ENCODE results near the gene CSF1R. TPM values are rescaled to one million over a fixed set of nuclear protein-coding genes. Genes with fewer than 3 reads are reported as not detected.

Gene CSF1R
- total RNA-seq, 1 experiment from 2014 or later: not detected

DNA sequence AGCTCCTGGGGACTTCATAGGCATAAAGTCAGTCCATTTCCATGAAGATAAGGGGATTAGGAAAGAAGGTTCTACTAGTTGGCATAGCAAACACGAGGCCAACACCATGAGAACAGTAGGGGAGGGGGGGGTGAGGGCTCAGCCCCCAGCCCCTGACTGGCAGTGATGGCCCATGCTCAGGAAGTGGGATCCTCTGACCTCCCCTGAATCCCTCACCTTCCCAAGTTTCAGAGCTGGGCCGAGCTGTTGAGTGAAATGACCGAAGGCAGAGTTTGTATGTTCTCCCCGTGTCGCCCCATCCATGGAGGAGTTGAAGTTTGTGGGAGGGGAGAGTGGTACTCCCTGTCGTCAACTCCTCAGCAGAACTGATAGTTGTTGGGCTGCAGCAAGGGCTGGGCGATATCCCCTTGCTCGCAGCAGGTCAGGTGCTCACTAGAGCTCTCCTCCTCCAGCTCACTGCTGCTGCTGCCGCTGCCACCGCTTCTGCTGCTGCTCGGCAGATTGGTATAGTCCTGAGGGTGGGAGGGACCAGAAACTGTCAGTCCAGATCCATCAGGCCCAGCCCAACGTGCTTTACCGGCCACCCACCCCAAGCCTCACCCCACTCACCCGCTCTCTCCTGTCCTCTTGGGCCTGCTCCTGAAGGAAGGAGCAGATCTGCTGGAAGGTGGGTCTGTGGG lies 32.5 kb downstream of the CSF1R start:
- DNase-seq (ENCODE audit: low spot score): no peak
- TF ChIP-seq, protein P1, sequence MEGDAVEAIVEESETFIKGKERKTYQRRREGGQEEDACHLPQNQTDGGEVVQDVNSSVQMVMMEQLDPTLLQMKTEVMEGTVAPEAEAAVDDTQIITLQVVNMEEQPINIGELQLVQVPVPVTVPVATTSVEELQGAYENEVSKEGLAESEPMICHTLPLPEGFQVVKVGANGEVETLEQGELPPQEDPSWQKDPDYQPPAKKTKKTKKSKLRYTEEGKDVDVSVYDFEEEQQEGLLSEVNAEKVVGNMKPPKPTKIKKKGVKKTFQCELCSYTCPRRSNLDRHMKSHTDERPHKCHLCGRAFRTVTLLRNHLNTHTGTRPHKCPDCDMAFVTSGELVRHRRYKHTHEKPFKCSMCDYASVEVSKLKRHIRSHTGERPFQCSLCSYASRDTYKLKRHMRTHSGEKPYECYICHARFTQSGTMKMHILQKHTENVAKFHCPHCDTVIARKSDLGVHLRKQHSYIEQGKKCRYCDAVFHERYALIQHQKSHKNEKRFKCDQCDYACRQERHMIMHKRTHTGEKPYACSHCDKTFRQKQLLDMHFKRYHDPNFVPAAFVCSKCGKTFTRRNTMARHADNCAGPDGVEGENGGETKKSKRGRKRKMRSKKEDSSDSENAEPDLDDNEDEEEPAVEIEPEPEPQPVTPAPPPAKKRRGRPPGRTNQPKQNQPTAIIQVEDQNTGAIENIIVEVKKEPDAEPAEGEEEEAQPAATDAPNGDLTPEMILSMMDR (conservative IDR thresholded peaks at IDR 0.05; ENCODE audit: low read depth, low read length): no peak
- no peak for TF ChIP-seq EZH2 (IDR thresholded peaks at IDR 0.05; ENCODE audit: borderline replicate concordance, low read depth, low read length, poor library complexity, severe bottlenecking)
- Histone ChIP-seq H3K4me1 (ENCODE audit: insufficient read depth, low read length, poor library complexity, severe bottlenecking) (no peaks in the 10 kb centered on the region), H3K27me3 (replicated peaks; ENCODE audit: insufficient read depth, low read depth, low read length, poor library complexity) (no peaks in the 10 kb centered on the region), H3K36me3 (ENCODE audit: insufficient read depth, low read length, poor library complexity, severe bottlenecking) (peaks cover 62% of the 10 kb centered on the region), H3K4me3 (ENCODE audit: low read depth, low read length, poor library complexity, severe bottlenecking) (no peak overlapping the region), H3K27ac (ENCODE audit: low read depth, low read length, poor library complexity, severe bottlenecking) (no peak overlapping the region), H3K9me3 (ENCODE audit: low read depth, low read length, poor library complexity, severe bottlenecking) (no peaks in the 10 kb centered on the region)
- ChIA-PET CTCF (no interaction called here), POLR2A (ENCODE audit: low non-redundant PET) (no interaction called here)
- BruUV-seq (replicated peaks): no TSS peak
- intact Hi-C loops (cut with micrococcal nuclease; ENCODE audit: unreplicated experiment): no loop called here

DNA sequence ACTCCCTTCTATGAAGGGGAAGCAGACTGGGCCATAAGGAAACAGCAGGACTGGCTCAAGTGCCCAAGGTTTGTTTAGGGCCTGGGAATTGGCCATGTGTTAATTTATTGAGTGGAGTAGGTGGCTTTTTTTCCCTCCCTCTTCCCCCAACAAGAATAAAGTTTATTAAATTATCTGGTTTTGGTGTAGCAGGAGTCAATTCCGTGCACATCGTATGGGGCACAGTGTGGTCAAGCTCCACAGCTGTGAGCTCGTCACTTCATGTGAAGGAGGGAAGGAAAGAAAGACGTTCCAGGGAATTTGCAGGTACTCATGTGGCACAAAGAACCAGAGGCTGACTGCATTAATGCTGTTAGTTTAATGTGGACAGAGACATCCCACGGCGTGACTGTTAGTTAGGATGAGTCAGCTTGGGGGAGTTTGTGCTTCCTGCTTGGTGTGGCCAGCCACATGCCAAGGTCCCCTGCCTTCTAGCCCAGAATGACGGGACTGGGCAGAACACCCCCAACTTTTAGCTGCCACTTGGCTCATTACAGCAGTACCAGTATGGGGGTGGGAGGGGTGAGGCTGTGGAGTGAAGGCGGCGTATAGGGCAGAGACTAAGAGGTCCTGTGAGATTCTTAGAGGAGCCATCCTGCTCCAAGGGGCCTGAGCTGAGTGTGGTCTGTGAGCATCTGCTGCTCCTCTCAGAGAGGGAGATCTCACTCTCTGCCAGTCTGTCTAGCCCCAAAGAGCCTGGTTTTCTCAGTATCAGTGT lies 33.2 kb downstream of the CSF1R start:
- ChIA-PET POLR2A (ENCODE audit: low non-redundant PET) (no interaction called here), CTCF (no interaction called here)
- H3K27ac ChIP-seq (ENCODE audit: low read depth, low read length, poor library complexity, severe bottlenecking): peak overlapping the region; percentile 47
- no TSS peak for BruUV-seq (replicated peaks)
- no peak overlapping the region for H3K4me3 ChIP-seq (ENCODE audit: low read depth, low read length, poor library complexity, severe bottlenecking)
- H3K9me3 ChIP-seq (ENCODE audit: low read depth, low read length, poor library complexity, severe bottlenecking): no peaks in the 10 kb centered on the region
- H3K4me1 ChIP-seq (ENCODE audit: insufficient read depth, low read length, poor library complexity, severe bottlenecking): no peaks in the 10 kb centered on the region
- TF ChIP-seq EZH2 (IDR thresholded peaks at IDR 0.05; ENCODE audit: borderline replicate concordance, low read depth, low read length, poor library complexity, severe bottlenecking): no peak
- TF ChIP-seq, protein P1 (conservative IDR thresholded peaks at IDR 0.05; ENCODE audit: low read depth, low read length): no peak
- peaks cover 69% of the 10 kb centered on the region for H3K36me3 ChIP-seq (ENCODE audit: insufficient read depth, low read length, poor library complexity, severe bottlenecking)
- DNase-seq (ENCODE audit: low spot score): peak; percentile 40
- H3K27me3 ChIP-seq (replicated peaks; ENCODE audit: insufficient read depth, low read depth, low read length, poor library complexity): no peaks in the 10 kb centered on the region
- intact Hi-C loops (cut with micrococcal nuclease; ENCODE audit: unreplicated experiment): no loop called here

DNA sequence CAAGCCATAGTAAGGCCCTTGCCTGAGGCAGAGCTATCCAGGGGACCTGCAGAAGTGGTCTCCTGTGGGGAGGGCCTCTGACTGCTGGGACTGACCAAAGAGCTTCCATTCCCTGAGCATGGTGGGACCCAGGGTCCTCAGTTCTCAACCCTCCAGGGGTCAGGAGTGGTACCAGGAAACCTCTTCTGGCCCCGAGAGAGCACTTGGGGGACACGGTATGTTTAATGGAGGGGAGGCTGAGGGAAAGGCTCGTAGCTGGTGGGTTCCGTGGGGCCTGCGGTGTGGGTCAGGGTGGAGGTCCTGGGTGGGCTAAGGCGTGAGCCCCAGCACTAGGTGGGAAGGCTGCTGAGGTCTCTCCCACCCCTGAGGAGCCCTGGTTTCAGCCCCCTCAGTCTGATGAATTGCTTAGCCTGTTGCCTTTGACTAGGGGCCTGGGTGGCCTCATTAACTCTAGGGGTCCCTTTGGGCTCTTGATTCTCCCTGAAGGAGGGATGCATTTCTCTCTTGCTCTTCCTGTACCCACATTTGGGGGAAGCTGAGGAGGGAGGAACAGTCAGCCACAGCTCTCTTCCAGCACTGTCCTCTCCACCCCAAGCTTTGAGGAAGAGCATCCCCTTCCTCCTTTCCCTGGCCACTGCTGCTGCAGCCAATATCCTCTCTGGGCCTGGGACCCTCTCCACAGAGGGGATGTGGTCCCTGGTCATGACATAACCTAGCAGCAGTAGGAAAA lies 34.0 kb downstream of the CSF1R start:
- no peaks in the 10 kb centered on the region for H3K9me3 ChIP-seq (ENCODE audit: low read depth, low read length, poor library complexity, severe bottlenecking)
- peak overlapping the region; percentile 47 for H3K27ac ChIP-seq (ENCODE audit: low read depth, low read length, poor library complexity, severe bottlenecking)
- intact Hi-C loops (cut with micrococcal nuclease; ENCODE audit: unreplicated experiment): no loop called here
- H3K36me3 ChIP-seq (ENCODE audit: insufficient read depth, low read length, poor library complexity, severe bottlenecking): peaks cover 76% of the 10 kb centered on the region
- POLR2A ChIA-PET (ENCODE audit: low non-redundant PET): no interaction called here
- TF ChIP-seq, protein P1 (conservative IDR thresholded peaks at IDR 0.05; ENCODE audit: low read depth, low read length): no peak
- no peak for TF ChIP-seq EZH2 (IDR thresholded peaks at IDR 0.05; ENCODE audit: borderline replicate concordance, low read depth, low read length, poor library complexity, severe bottlenecking)
- no peak for DNase-seq (ENCODE audit: low spot score)
- no peaks in the 10 kb centered on the region for H3K4me1 ChIP-seq (ENCODE audit: insufficient read depth, low read length, poor library complexity, severe bottlenecking)
- H3K27me3 ChIP-seq (replicated peaks; ENCODE audit: insufficient read depth, low read depth, low read length, poor library complexity): no peaks in the 10 kb centered on the region
- CTCF ChIA-PET: no interaction called here
- no peak overlapping the region for H3K4me3 ChIP-seq (ENCODE audit: low read depth, low read length, poor library complexity, severe bottlenecking)
- no TSS peak for BruUV-seq (replicated peaks)
